ENCODE data around the gene GPR176. TPM values are rescaled to one million over a fixed set of nuclear protein-coding genes. Genes with fewer than 3 reads are reported as not detected.
"Not testable (repeated sequence)": the region's sequence is repeated elsewhere in the genome, so short reads cannot be mapped to it uniquely, and the experiment has no call there.

GPR176 gene
- total RNA-seq, 1 experiment from 2014 or later = 32.4 TPM

GRCh38 chr15:39856357-39856756 is 63.7 kb downstream of the GPR176 start:
- DNase-seq (ENCODE audit: low read depth) = no peak

GRCh38 chr15:39855400-39855799 is 64.7 kb downstream of the GPR176 start:
- no peak for DNase-seq (ENCODE audit: low read depth)

- no peak for DNase-seq (ENCODE audit: low read depth)
Observed at GRCh38 chr15:39854161-39854560, 65.9 kb downstream of the GPR176 start.

GRCh38 chr15:39852250-39852649 is 67.8 kb downstream of the GPR176 start:
- no peak for DNase-seq (ENCODE audit: low read depth)

GRCh38 chr15:39851500-39852092 is 68.5 kb downstream of the GPR176 start:
- DNase-seq (ENCODE audit: low read depth) = no peak

GRCh38 chr15:39850436-39850835 is 69.6 kb downstream of the GPR176 start:
- no peak for DNase-seq (ENCODE audit: low read depth)

- DNase-seq (ENCODE audit: low read depth) = no peak
Observed at GRCh38 chr15:39846108-39846507, 74.0 kb downstream of the GPR176 start.

- no peak for DNase-seq (ENCODE audit: low read depth)
Observed at GRCh38 chr15:39845582-39845981, 74.5 kb downstream of the GPR176 start.

GRCh38 chr15:39843565-39843964 is 76.5 kb downstream of the GPR176 start:
- DNase-seq (ENCODE audit: low read depth) = no peak

- no peak for DNase-seq (ENCODE audit: low read depth)
Observed at GRCh38 chr15:39837454-39837853, 82.6 kb downstream of the GPR176 start.

- DNase-seq (ENCODE audit: low read depth) = no peak
Observed at GRCh38 chr15:39835550-39835949, 84.5 kb downstream of the GPR176 start.

- no peak for DNase-seq (ENCODE audit: low read depth)
Observed at GRCh38 chr15:39834256-39834655, 85.8 kb downstream of the GPR176 start.

- DNase-seq (ENCODE audit: low read depth) = no peak
Observed at GRCh38 chr15:39833515-39833981, 86.5 kb downstream of the GPR176 start.

- DNase-seq (ENCODE audit: low read depth) = no peak
Observed at GRCh38 chr15:39830166-39830565, 89.9 kb downstream of the GPR176 start.

GRCh38 chr15:39828374-39828931 is 91.6 kb downstream of the GPR176 start:
- DNase-seq (ENCODE audit: low read depth) = peak; percentile 15

- no peak for DNase-seq (ENCODE audit: low read depth)
Observed at GRCh38 chr15:39826975-39827374, 93.1 kb downstream of the GPR176 start.

- no peak for DNase-seq (ENCODE audit: low read depth)
Observed at GRCh38 chr15:39823634-39824033, 96.4 kb downstream of the GPR176 start.

- DNase-seq (ENCODE audit: low read depth) = no peak
Observed at GRCh38 chr15:39820050-39820602, 99.9 kb downstream of the GPR176 start.

- no peak for DNase-seq (ENCODE audit: low read depth)
Observed at GRCh38 chr15:39819533-39819932, 100.5 kb downstream of the GPR176 start.

GRCh38 chr15:39817892-39818291 is 102.2 kb downstream of the GPR176 start:
- DNase-seq (ENCODE audit: low read depth) = no peak

- no peak for DNase-seq (ENCODE audit: low read depth)
Observed at GRCh38 chr15:39814489-39814888, 105.6 kb downstream of the GPR176 start.

- DNase-seq (ENCODE audit: low read depth) = not testable (repeated sequence)
Observed at GRCh38 chr15:39812651-39813050, 107.4 kb downstream of the GPR176 start.

GRCh38 chr15:39808909-39809308 is 111.2 kb downstream of the GPR176 start:
- DNase-seq (ENCODE audit: low read depth) = no peak

- DNase-seq (ENCODE audit: low read depth) = no peak
Observed at GRCh38 chr15:39807791-39808190, 112.3 kb downstream of the GPR176 start.
